GM10248 (cell line): ENCODE results near the gene TRAF3.

Experiments
- CTCF ChIA-PET: fragments of 300-600 bp; sonication (Branson Sonifier 250); formaldehyde crosslinking; extraction: SDS; loops from one replicate; lab custom pipeline; 2021; ENCODE audit warnings: antibody characterized with exemption; lab: Yijun Ruan, JAX
- POLR2A ChIA-PET: fragments of 350-650 bp; sonication (Branson Sonifier 250); formaldehyde crosslinking; extraction: SDS; loops from one replicate; lab custom pipeline; 2020; ENCODE audit warnings: antibody characterized with exemption; lab: Yijun Ruan, JAX
- DNase-seq: peaks from one replicate; pipeline ENCODE4 v3.0.0; 2012; ENCODE audit errors: extremely low spot score
- CTCF ChIP-seq: IDR thresholded peaks from 2 replicates; pipeline ENCODE4 v1.5.1; 2012; ENCODE audit warnings: mild to moderate bottlenecking, low read depth; ENCODE audit errors: extremely low read depth, missing control alignments, control extremely low read depth

The TRAF3 gene

GRCh38 chr14:102789349-102789748 lies 12.1 kb downstream of the TRAF3 start:
- no peak for DNase-seq
- CTCF ChIA-PET: no interaction called here
- no peak for TF ChIP-seq CTCF
- POLR2A ChIA-PET: no interaction called here

- no peak for TF ChIP-seq CTCF
- POLR2A ChIA-PET: interaction anchor here (0.6 kb wide), 1 partner anchor 17 kb away, joined by 6 read pairs; no protein-coding TSS in a partner anchor
- CTCF ChIA-PET: interaction anchor here (0.7 to 3.0 kb wide), 2 partner anchors 9 kb away, joined by 3 to 16 read pairs; no protein-coding TSS in a partner anchor
- DNase-seq: no peak
Measured at GRCh38 chr14:102793531-102794328, 16.5 kb downstream of the TRAF3 start.

- DNase-seq: no peak
- CTCF ChIA-PET: interaction anchor here (1.0 to 3.0 kb wide), 6 partner anchors 10 to 100 kb away, joined by 3 to 16 read pairs (median 4); no protein-coding TSS in a partner anchor
- POLR2A ChIA-PET: interaction anchor here (0.7 to 1.2 kb wide), 2 partner anchors 10 to 31 kb away, joined by 3 to 4 read pairs; no protein-coding TSS in a partner anchor
- TF ChIP-seq CTCF: no peak
Measured at GRCh38 chr14:102795060-102795925, 18.0 kb downstream of the TRAF3 start.

GRCh38 chr14:102796661-102797190 lies 19.5 kb downstream of the TRAF3 start:
- POLR2A ChIA-PET: interaction anchor here (0.6 kb wide), 1 partner anchor 30 kb away, joined by 3 read pairs; no protein-coding TSS in a partner anchor
- CTCF ChIA-PET: interaction anchor here (0.7 to 2.4 kb wide), 7 partner anchors 9 to 296 kb away, joined by 3 to 7 read pairs (median 3); no protein-coding TSS in a partner anchor
- DNase-seq: peak; percentile 3
- no peak for TF ChIP-seq CTCF

- CTCF ChIA-PET: interaction anchor here (0.6 to 1.7 kb wide), 7 partner anchors 13 to 55 kb away, joined by 3 to 6 read pairs (median 3); no protein-coding TSS in a partner anchor
- no peak for TF ChIP-seq CTCF
- peak; percentile 34 for DNase-seq
- POLR2A ChIA-PET: interaction anchor here (0.5 kb wide), 1 partner anchor 18 kb away, joined by 3 read pairs; no protein-coding TSS in a partner anchor
Measured at GRCh38 chr14:102798926-102799325, 21.7 kb downstream of the TRAF3 start.
